ENCODE results near the gene ADAM12. TPM values are rescaled to one million over a fixed set of nuclear protein-coding genes. Genes with fewer than 3 reads are reported as not detected.

Gene ADAM12
- total and polyA plus RNA-seq, 10 of the 15 experiments (the other 5 are each of a cell fraction or from before 2014, with no cell fraction given), result under 0.01 to 0.62 (median 0.04) TPM; not detected in 5

GRCh38 chr10:126135941-126136595, 252.2 kb downstream of the ADAM12 start:
- Histone ChIP-seq H3K79me2 (ENCODE audit: control insufficient read depth, insufficient read depth, low read length) (no peaks in the 10 kb centered on the region), H3K27ac (ENCODE audit: control insufficient read depth, insufficient read depth) (no peak overlapping the region), H3K27me3 (replicated peaks in 1 of 2; ENCODE audit: control insufficient read depth in 2 of 2, insufficient read depth in 2 of 2, low read length in 1 of 2) (no peaks in the 10 kb centered on the region), H3K9ac (ENCODE audit: control insufficient read depth, insufficient read depth, low read length) (no peak overlapping the region), H3K4me3 (no peak overlapping the region), H3K4me2 (ENCODE audit: control insufficient read depth, insufficient read depth) (no peak overlapping the region), H4K20me1 (ENCODE audit: control insufficient read depth, insufficient read depth) (no peaks in the 10 kb centered on the region), H3K4me1 (ENCODE audit: control insufficient read depth, insufficient read depth, low read length) (no peaks in the 10 kb centered on the region), H3K9me3 (replicated peaks; ENCODE audit: control insufficient read depth, insufficient read depth, low read length) (no peaks in the 10 kb centered on the region), H3K36me3 (ENCODE audit: control insufficient read depth in 2 of 2, insufficient read depth in 2 of 2, low read length in 1 of 2) (no peaks in the 10 kb centered on the region), H2AFZ (ENCODE audit: control insufficient read depth, low read depth, low read length) (no peak overlapping the region)
- TF ChIP-seq FOXM1 (IDR thresholded peaks at IDR 0.05; ENCODE audit: low read depth, low read length), result no peak
- TF ChIP-seq EED (IDR thresholded peaks at IDR 0.05; ENCODE audit: low read depth), result no peak
- TF ChIP-seq ZNF687 (IDR thresholded peaks at IDR 0.05), result no peak
- no peak for TF ChIP-seq ATF7 (IDR thresholded peaks at IDR 0.05; ENCODE audit: low read depth)
- TF ChIP-seq SP1 (IDR thresholded peaks at IDR 0.05; ENCODE audit: low read depth, low read length), result no peak
- TF ChIP-seq NFXL1 (IDR thresholded peaks at IDR 0.05; ENCODE audit: borderline replicate concordance), result no peak
- TF ChIP-seq BCL11A (IDR thresholded peaks at IDR 0.05; ENCODE audit: low read depth, low read length), result no peak
- TF ChIP-seq BCL3 (IDR thresholded peaks at IDR 0.05; ENCODE audit: borderline replicate concordance, insufficient read depth, low read depth, low read length, poor library complexity, severe bottlenecking), result no peak
- no peak for TF ChIP-seq JUNB (IDR thresholded peaks at IDR 0.05)
- TF ChIP-seq NFYB (IDR thresholded peaks at IDR 0.05; ENCODE audit: insufficient read depth, low read depth, low read length), result no peak
- no peak for TF ChIP-seq IRF3 (IDR thresholded peaks at IDR 0.05)
- in situ Hi-C loops (cut with MboI) (no loop called here), intact Hi-C loops (cut with micrococcal nuclease; ENCODE audit: unreplicated experiment) (no loop called here)
- no peak for DNase-seq (ENCODE audit: low read depth, low spot score)
- no peak for ATAC-seq
- SMC1A ChIA-PET (ENCODE audit: uncharacterized antibody, unreplicated experiment), result no interaction called here
- RAD21 ChIA-PET (ENCODE audit: unreplicated experiment), result no interaction called here
- POLR2A ChIA-PET, result no interaction called here
- CTCF ChIA-PET, result interaction anchor here (0.6 to 1.3 kb wide), 2 partner anchors 30 to 142 kb away, joined by 3 read pairs; no protein-coding TSS in a partner anchor
- BruUV-seq (replicated peaks), result no TSS peak
- no peak for FAIRE-seq
- 14% methylated on average over 8 of the region's 8 CpGs for WGBS (ENCODE audit: insufficient coverage, insufficient replicate concordance, low lambda C conversion rate, missing lambda C conversion rate)

Measured in GM12878 (cell line).